ENCODE measurements around the gene BMERB1.
"Not testable (repeated sequence)": the region's sequence is repeated elsewhere in the genome, so short reads cannot be mapped to it uniquely, and the experiment has no call there.

Gene BMERB1

GRCh38 chr16:15461376-15461775, 27.0 kb downstream of the BMERB1 start:
- DNase-seq (ENCODE audit: low spot score) = no peak

- no peak for DNase-seq (ENCODE audit: low spot score)
Measured at GRCh38 chr16:15464401-15465186, 30.2 kb downstream of the BMERB1 start.

DNA sequence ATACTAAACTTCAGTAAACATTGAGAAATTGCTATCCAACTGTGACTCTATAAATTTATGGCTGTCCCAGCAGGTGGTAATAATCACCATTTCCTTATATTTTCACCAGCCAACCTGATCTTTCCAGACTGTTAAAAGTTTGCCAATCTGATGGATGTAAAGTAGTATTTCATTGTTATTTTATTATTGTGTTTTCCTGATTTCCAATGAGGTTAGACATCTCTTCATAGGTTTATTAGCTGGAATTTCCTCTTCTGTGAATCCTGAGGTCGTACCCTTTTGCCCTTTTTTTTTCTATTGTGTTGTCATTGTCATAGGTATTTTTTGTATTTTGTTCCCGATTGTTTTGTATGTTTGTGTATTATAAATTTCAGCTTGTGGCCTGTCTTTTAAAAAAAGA, 31.7 kb downstream of the BMERB1 start:
- no peak for DNase-seq (ENCODE audit: low spot score)

DNA sequence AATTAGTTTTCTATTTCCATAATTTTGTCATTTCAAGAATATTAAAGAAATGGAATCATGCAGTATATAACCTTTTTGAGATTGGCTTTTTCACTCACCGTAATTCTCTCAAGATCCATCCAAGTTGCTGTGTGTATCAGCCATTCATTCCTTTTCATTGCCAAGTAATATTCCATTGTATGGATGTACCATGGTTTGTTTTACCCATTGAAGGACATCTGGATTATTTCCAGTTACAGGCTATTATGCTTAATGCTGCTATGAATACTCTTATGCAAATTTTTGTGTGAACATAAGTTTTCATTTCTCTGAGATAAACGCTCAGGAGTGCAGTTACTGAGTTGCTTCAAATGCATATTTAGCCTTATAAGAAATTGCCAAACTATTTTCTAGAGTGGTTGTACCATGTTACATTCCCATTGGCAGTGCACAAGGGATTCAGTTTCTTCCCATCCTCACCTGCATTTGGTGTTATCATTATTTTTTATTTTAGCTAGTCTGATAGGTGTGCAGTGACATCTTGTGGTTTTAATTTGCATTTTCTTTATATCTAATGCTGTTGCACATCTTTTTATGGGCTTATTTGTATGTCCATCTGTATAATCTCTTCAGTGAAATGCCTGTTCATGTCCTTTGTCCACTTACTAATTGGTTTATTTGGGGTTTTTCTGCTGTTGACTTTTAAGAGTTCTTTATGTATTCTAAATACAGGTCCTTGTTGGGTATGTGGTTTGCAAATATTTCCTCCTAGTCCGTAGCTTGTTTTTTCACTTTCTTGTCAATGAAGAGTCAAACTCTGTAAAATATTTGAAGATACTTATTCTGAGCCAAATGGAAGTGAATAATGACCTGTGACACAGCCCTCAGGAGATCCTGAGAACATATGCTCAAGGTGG, 32.7 kb downstream of the BMERB1 start:
- DNase-seq (ENCODE audit: low spot score) = no peak

DNA sequence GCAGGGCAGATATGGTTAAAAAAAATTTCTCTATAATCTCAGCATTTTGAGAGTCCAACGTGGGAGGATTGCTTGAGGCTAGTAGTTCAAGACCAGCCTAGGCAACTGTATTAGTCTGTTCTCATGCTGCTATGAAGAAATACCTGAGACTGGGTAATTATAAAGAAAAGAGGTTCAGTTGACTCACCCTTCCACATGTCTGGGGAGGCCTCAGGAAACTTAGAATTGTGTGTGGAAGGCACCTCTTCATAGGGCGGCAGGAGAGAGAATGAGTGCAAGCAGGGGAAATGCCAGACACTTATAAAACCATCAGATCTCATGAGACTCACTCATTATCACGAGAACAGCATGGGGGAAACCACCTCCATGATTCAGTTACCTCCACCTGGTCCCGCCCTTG, 42.6 kb downstream of the BMERB1 start:
- DNase-seq (ENCODE audit: low spot score) = not testable (repeated sequence)

GRCh38 chr16:15477802-15478201, 43.4 kb downstream of the BMERB1 start:
- no peak for DNase-seq (ENCODE audit: low spot score)

- DNase-seq (ENCODE audit: low spot score) = peak; percentile 45
Measured at GRCh38 chr16:15482068-15482747, 47.8 kb downstream of the BMERB1 start.

- DNase-seq (ENCODE audit: low spot score) = no peak
Measured at GRCh38 chr16:15482748-15483298, 48.4 kb downstream of the BMERB1 start.

- DNase-seq (ENCODE audit: low spot score) = no peak
Measured at GRCh38 chr16:15483857-15484256, 49.5 kb downstream of the BMERB1 start.

DNA sequence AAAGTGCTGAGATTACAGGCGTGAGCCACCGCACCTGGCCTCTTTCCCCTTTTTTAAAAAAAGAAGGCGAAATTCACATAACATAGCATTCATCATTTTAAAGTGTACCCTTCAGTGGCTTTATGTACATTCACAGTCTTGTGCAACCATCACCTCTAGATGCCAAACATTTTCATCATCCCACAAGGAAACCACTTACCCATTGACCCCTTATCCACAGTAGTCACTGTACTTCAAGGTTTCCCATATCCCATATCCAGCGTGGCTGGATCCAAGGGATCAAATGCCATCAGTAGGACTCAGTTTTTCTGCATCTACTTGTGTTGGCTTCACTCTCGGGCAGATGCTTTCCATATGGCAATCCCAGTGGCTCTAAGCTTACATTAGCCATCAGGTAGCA, 50.3 kb downstream of the BMERB1 start:
- DNase-seq (ENCODE audit: low spot score) = no peak

- no peak for DNase-seq (ENCODE audit: low spot score)
Measured at GRCh38 chr16:15485175-15485574, 50.8 kb downstream of the BMERB1 start.

DNA sequence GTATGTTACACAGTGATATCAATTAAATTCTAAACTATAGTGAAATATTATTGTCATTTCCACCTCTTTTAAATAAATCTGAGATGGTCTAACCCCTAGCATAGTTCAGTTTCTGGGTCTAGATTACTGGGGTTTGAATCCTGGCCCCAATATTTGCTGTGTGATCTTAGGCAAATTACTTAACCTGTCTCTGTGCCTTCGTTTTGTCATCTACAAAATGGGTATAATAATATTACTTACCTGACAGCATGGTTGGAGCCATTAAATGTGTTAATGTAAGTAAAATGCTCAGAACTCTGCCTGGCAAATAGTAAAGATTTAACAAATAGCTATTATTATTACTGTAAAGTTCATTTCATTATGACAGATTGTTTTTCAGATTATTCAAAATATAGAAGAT, 52.3 kb downstream of the BMERB1 start:
- DNase-seq (ENCODE audit: low spot score) = no peak

DNA sequence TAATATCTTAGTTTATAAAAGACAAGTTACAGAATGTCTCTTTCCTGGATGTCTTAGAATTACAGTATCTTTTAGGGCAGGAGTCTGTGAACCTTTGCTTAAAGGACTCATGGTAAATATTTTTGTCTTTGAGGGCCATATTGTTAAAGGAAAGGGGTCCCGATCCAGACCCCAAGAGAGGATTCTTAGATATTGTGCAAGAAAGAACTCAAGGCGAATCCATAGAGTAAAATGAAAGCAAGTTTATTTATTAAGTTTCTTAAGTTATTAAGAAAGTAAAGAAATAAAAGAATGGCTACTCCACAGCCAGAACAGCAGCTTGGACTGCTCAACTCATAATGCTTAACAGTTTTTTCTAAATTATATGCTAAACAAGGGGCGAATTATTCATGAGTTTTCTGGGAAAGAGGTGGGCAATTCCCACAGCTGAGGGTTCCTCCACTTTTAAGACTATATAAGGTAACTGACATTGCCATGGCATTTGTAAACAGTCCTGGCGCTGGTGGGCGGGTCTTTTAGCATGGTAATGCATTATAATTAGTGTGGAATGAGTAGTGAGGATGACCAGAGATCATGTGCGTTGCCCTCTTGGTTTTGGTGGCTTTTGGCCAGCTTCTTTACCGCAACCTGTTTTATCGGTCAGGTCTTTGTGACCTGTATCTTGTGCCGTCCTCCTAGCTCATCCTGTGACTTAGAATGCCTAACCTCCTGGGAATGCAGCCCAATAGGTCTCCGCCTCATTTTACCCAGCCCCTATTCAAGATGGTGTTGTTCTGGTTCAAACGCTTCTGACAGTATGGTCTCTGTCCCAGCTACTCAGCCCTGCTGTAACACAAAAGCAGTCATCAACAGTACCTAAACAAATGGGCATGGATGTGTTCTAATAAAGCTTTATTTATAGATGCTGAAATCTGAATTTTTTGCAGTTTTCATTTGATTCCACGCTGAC, 53.2 kb downstream of the BMERB1 start:
- DNase-seq (ENCODE audit: low spot score) = no peak

DNA sequence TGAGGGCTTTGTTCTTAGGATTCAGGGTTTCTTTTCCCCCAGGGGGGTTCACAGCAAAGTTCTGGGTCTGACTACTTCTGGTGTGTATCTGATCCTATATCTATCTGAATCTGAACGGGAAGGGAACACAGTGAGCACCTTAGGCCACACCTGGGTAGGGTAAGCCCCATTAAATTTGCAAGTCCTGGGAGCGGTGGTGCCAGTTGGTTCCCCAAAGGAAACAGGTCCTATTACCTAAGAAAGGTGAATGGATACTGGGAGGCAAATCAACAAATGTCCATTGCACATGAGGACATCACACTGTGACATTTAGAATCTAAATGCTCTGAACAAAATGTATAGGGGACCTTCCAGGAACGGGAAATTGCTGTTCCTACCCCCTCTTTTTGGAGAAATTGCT, 54.6 kb downstream of the BMERB1 start:
- no peak for DNase-seq (ENCODE audit: low spot score)

- no peak for DNase-seq (ENCODE audit: low spot score)
Measured at GRCh38 chr16:15490123-15490711, 55.8 kb downstream of the BMERB1 start.

DNA sequence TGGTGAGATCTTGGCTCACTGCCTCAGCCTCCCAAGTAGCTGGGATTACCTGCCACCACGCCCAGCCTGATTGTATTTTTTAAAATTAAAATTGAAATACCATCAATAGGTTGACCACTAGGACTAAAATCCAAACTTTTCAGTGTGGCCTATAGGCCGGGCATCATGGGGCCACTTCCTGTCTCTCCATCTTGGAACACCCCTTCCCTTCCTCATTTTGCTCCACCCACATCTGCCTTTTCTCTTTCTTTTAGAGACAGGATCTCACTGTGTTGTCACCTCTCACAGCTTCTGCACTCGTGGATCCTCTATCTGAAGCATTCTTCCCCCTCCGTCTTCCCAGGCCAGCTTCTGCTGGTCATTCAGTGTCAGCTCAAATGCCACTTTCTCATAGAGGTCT, 57.0 kb downstream of the BMERB1 start:
- DNase-seq (ENCODE audit: low spot score) = no peak

GRCh38 chr16:15492091-15492740, 57.8 kb downstream of the BMERB1 start:
- no peak for DNase-seq (ENCODE audit: low spot score)

DNA sequence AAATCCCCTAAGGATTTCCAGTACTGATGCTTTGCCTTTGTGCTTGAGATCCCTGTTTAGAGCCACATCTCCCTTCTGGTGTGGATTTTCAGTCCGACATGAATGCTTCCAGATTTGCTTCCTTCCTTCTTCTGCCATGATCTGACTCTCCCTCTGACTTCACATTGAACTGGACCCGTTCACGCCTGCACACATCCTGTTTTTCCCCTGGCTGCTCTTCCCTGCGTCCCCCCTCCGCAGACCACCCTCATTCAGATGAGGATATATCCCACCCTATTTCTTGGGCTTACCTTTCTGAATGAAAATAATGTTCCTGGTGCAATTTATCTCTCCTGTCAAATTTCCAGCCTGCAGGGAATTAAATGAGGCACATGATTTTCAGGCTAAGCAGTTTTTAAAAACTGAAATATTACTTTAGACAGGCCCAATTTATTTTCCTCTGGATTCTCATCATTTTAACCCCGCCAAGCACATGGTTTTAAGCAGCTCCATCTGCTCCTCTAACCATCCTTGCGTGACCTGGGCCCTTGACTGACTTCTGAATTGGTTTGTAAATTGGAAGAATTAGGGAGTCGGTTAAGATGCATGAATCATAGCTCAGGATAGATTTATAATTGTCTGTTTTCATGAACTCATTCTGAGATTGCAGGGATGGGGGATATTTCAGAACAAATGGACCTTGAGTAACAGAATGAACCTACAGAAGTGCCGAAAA, 59.2 kb downstream of the BMERB1 start:
- no peak for DNase-seq (ENCODE audit: low spot score)

GRCh38 chr16:15494236-15494635, 59.8 kb downstream of the BMERB1 start:
- no peak for DNase-seq (ENCODE audit: low spot score)

DNA sequence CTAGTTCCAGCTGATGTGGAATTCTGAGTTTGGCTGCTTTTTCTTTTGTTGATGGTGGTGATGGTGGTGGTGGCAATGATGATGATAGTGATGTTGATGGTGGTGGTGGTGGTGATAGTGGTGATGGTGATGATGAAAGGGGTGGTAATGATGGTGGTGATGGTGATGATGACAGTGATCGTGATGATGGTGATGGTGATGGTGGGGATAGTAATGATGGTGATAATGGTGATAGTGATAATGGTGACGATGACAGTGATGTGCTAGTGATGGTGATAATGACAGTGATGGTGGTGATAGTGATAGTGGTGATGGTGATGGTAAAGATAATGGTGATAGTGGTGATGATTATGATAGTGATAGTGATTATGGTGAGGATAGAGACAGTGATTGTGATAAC, 61.5 kb downstream of the BMERB1 start:
- DNase-seq (ENCODE audit: low spot score) = no peak
